K562 (cell line): ENCODE results near the gene TRPV6.

Experiments used
- CTCF ChIP-seq, 3 experiments: IDR thresholded peaks in 2 of 3; conservative IDR thresholded peaks in 1 of 3; 2 replicates each; pipeline ENCODE4 v1.5.1; 2011 to 2012; ENCODE audit warnings: low read length in 3 of 3, mild to moderate bottlenecking in 3 of 3, control low read depth in 2 of 3, improper control_type of control experiment in 1 of 3, inconsistent platforms in 1 of 3, low read depth in 1 of 3, mixed read lengths in 1 of 3, moderate library complexity in 1 of 3; ENCODE audit not compliant: insufficient read depth in 2 of 3
- EP400 ChIP-seq: fragments of 450-650 bp; IDR thresholded peaks from 2 replicates; pipeline ENCODE4 v1.6.1; 2017; ENCODE audit warnings: antibody characterized with exemption, mild to moderate bottlenecking, moderate library complexity
- EZH2 ChIP-seq: IDR thresholded peaks from 2 replicates; pipeline ENCODE4 v1.6.1; 2012; ENCODE audit warnings: low read depth, mild to moderate bottlenecking, inconsistent platforms, low read length, borderline replicate concordance
- MYNN ChIP-seq, 2 experiments: sonication (generic); formaldehyde crosslinking in 1 of 2; IDR thresholded peaks; 2 replicates each; pipeline versions ENCODE4 v1.5.0 to v1.6.1; 2016 to 2020; ENCODE audit warnings: antibody characterized with exemption in 1 of 2, missing genetic modification reagents in 1 of 2
- SMAD4 ChIP-seq: fragments of 250-450 bp; sonication (Bioruptor Pico); conservative IDR thresholded peaks from 2 replicates; pipeline ENCODE4 v1.8.0; 2021; ENCODE audit warnings: inconsistent platforms, mild to moderate bottlenecking, moderate library complexity
- TSHZ1 ChIP-seq: fragments of 250-450 bp; sonication (Bioruptor Pico); IDR thresholded peaks from 2 replicates; pipeline ENCODE4 v1.4.0; 2020; ENCODE audit warnings: mild to moderate bottlenecking, moderate library complexity
- ZBTB11 ChIP-seq, 3 experiments: fragments of 200-800 bp in 1 of 3; fragments of 250-450 bp in 1 of 3; fragments of 450-650 bp in 1 of 3; sonication (Bioruptor Pico) in 1 of 3; sonication (Bioruptor generic) in 1 of 3; formaldehyde crosslinking in 1 of 3; IDR thresholded peaks; 2 replicates each; pipeline versions ENCODE4 v1.6.1 to v1.8.0; 2016 to 2022; ENCODE audit warnings: mild to moderate bottlenecking in 2 of 3, missing genetic modification characterization in 2 of 3, missing compliant biosample characterization in 1 of 3, moderate library complexity in 1 of 3
- ZBTB7A ChIP-seq: IDR thresholded peaks from 2 replicates; pipeline ENCODE4 v1.6.1; 2011; ENCODE audit warnings: low read depth, mild to moderate bottlenecking, low read length, moderate library complexity, borderline replicate concordance; ENCODE audit not compliant: control insufficient read depth
- ZNF274 ChIP-seq: IDR thresholded peaks from 2 replicates; pipeline ENCODE4 v1.6.1; 2011; ENCODE audit warnings: low read depth, mild to moderate bottlenecking, low read length, moderate library complexity, borderline replicate concordance
- ZNF830 ChIP-seq: fragments of 250-450 bp; sonication (Bioruptor Pico); IDR thresholded peaks from 2 replicates; pipeline ENCODE4 v1.5.0; 2021; ENCODE audit warnings: mild to moderate bottlenecking

- no peak for TF ChIP-seq EP400
- TF ChIP-seq ZNF274: no peak
- TF ChIP-seq CTCF (IDR thresholded peaks at IDR 0.05 in 2 of 3, conservative IDR thresholded peaks at IDR 0.05 in 1 of 3; ENCODE audit: insufficient read depth in 2 of 3, low read depth in 1 of 3, low read length in 3 of 3): no peak
- TF ChIP-seq MYNN (IDR thresholded peaks at IDR 0.05): no peak
- TF ChIP-seq MYNN (CRISPR knock-in tag; IDR thresholded peaks at IDR 0.05): no peak
- no peak for TF ChIP-seq TSHZ1
- TF ChIP-seq ZBTB11 (CRISPR knock-in tag; IDR thresholded peaks at IDR 0.05): no peak
- TF ChIP-seq SMAD4 (CRISPR knock-in tag): no peak
- TF ChIP-seq EZH2: no peak
- no peak for TF ChIP-seq ZNF830 (CRISPR knock-in tag)
- TF ChIP-seq ZBTB7A: no peak
Measured at GRCh38 chr7:142915315-142915714, 29.8 kb upstream of the TRPV6 start.
